Esophagus squamous epithelium (tissue), 5 donors: Measurements from ENCODE around the gene MAG. TPM values are rescaled to one million over a fixed set of nuclear protein-coding genes. Genes with fewer than 3 reads are reported as not detected.

Experiments
- DNase-seq: peaks from one replicate; lab custom pipeline; 2025; lab: John Stamatoyannopoulos, UW
- H3K27ac ChIP-seq, 4 donors: fragments of 200-600 bp; sonication (generic); one replicate each; pipeline ENCODE4 v1.5.1; 2016 to 2019; ENCODE audit warnings: mild to moderate bottlenecking in 1 of 4
- H3K27me3 ChIP-seq, 4 donors: fragments of 200-600 bp; sonication (generic); 1 replicate in 3 of 4; 2 replicates in 1 of 4; pipeline versions ENCODE4 v1.5.1 to v1.6.0; 2017 to 2021; ENCODE audit warnings: antibody characterized with exemption in 1 of 4
- H3K36me3 ChIP-seq, 3 donors: fragments of 200-600 bp; sonication (generic); one replicate each; pipeline ENCODE4 v1.5.1; 2016 to 2019
- H3K4me1 ChIP-seq, 3 donors: fragments of 200-600 bp; sonication (generic); one replicate each; pipeline ENCODE4 v1.5.1; 2017 to 2019
- H3K4me3 ChIP-seq, 4 donors: fragments of 200-600 bp; sonication (generic); 1 replicate in 3 of 4; 2 replicates in 1 of 4; pipeline ENCODE4 v1.5.1; 2016 to 2019; ENCODE audit warnings: mild to moderate bottlenecking in 2 of 4, moderate library complexity in 1 of 4
- H3K9me3 ChIP-seq, 3 donors: fragments of 200-600 bp; sonication (generic); one replicate each; pipeline ENCODE4 v1.5.1; 2016 to 2019
- CTCF ChIP-seq, 6 experiments: fragments of 450-650 bp in 4 of 6; fragments of 200-600 bp in 2 of 6; sonication (generic) in 2 of 6; IDR thresholded peaks; one replicate each; pipeline ENCODE4 v1.5.1; 2016 to 2019; ENCODE audit warnings: antibody characterized with exemption in 6 of 6, mild to moderate bottlenecking in 4 of 6, moderate library complexity in 4 of 6
- POLR2A ChIP-seq, 4 donors: fragments of 450-650 bp; IDR thresholded peaks; one replicate each; pipeline ENCODE4 v1.6.1; 2017; ENCODE audit warnings: antibody characterized with exemption in 4 of 4, mild to moderate bottlenecking in 4 of 4, moderate library complexity in 3 of 4
- WGBS, 2 donors: methylation state at CpG; one replicate each; pipeline ENCODE4 v1.1.5; 2018; 5-methylcytosine and 5-hydroxymethylcytosine counted together
- intact Hi-C: fragments of 100-400 bp; cut with DNase I; formaldehyde crosslinking; loops from one replicate; pipeline ENCODE4 v1.15.0; 2022
- total RNA-seq, 4 donors: library from RNA; depleted of rRNA; stranded (reverse); fragments of >200 nt; gene quantifications; one replicate each; pipeline ENCODE4 v1.1.0, GENCODE V29; 2016
- donor health status: DM: yes; HTN: yes; CAD: no.

MAG gene
- total RNA-seq, 4 donors from 2014 or later, result 2.3 TPM; not detected in 3

GRCh38 chr19:35313587-35313986, 21.6 kb downstream of the MAG start:
- 44 to 46% methylated on average over 6 of the region's 7 CpGs for WGBS, 2 donors
- H3K9me3 ChIP-seq, result no peaks in the 10 kb centered on the region
- no peak overlapping the region for H3K4me3 ChIP-seq
- H3K27me3 ChIP-seq, result peaks cover 0 to 41% (median 0%) of the 10 kb centered on the region in 4 donors
- H3K36me3 ChIP-seq, result no peaks in the 10 kb centered on the region
- no peak for TF ChIP-seq POLR2A (IDR thresholded peaks at IDR 0.05)
- no peak for TF ChIP-seq CTCF (IDR thresholded peaks at IDR 0.05)
- DNase-seq, result no peak
- H3K27ac ChIP-seq, result no peak overlapping the region
- intact Hi-C loops, result no loop called here
- peaks cover 0 to 3% (median 0%) of the 10 kb centered on the region in 3 donors for H3K4me1 ChIP-seq

- DNase-seq, result no peak
- Histone ChIP-seq H3K4me3 (no peak overlapping the region), H3K27ac (no peak overlapping the region), H3K4me1 (peaks cover 0 to 7% (median 0%) of the 10 kb centered on the region in 3 donors), H3K27me3 (peaks cover 0 to 41% (median 0%) of the 10 kb centered on the region in 4 donors), H3K36me3 (no peaks in the 10 kb centered on the region), H3K9me3 (no peaks in the 10 kb centered on the region)
- WGBS, 2 donors, result 66 to 90% methylated on average over 5 to 7 of the region's 8 CpGs
- intact Hi-C loops, result no loop called here
- TF ChIP-seq POLR2A (IDR thresholded peaks at IDR 0.05) (no peak), CTCF (IDR thresholded peaks at IDR 0.05) (no peak)
Observed at GRCh38 chr19:35314031-35314430, 22.1 kb downstream of the MAG start.

GRCh38 chr19:35314858-35315470, 23.0 kb downstream of the MAG start:
- H3K4me3 ChIP-seq, result no peak overlapping the region
- H3K27ac ChIP-seq, result no peak overlapping the region
- intact Hi-C loops, result no loop called here
- no peaks in the 10 kb centered on the region for H3K9me3 ChIP-seq
- H3K4me1 ChIP-seq, result peaks cover 0 to 14% (median 5%) of the 10 kb centered on the region in 3 donors
- peaks cover 0 to 34% (median 0%) of the 10 kb centered on the region in 4 donors for H3K27me3 ChIP-seq
- no peak for TF ChIP-seq CTCF (IDR thresholded peaks at IDR 0.05)
- TF ChIP-seq POLR2A (IDR thresholded peaks at IDR 0.05), result no peak
- H3K36me3 ChIP-seq, result no peaks in the 10 kb centered on the region
- WGBS, 2 donors, result 63 to 66% methylated on average over 8 of the region's 10 CpGs
- DNase-seq, result no peak

GRCh38 chr19:35315883-35316282, 23.9 kb downstream of the MAG start:
- peaks cover 0 to 34% (median 0%) of the 10 kb centered on the region in 4 donors for H3K27me3 ChIP-seq
- H3K4me1 ChIP-seq, result peaks cover 2 to 22% (median 5%) of the 10 kb centered on the region in 3 donors
- H3K9me3 ChIP-seq, result no peaks in the 10 kb centered on the region
- no peaks in the 10 kb centered on the region for H3K36me3 ChIP-seq
- 64 to 80% methylated on average over 5 to 6 of the region's 9 CpGs for WGBS, 2 donors
- H3K4me3 ChIP-seq, result no peak overlapping the region
- TF ChIP-seq CTCF (IDR thresholded peaks at IDR 0.05) (no peak), POLR2A (IDR thresholded peaks at IDR 0.05) (no peak)
- H3K27ac ChIP-seq, result no peak overlapping the region
- no peak for DNase-seq
- intact Hi-C loops, result no loop called here

GRCh38 chr19:35316560-35316959, 24.6 kb downstream of the MAG start:
- no peak for DNase-seq
- Histone ChIP-seq H3K4me1 (peaks cover 2 to 22% (median 5%) of the 10 kb centered on the region in 3 donors), H3K27me3 (peaks cover 0 to 36% (median 0%) of the 10 kb centered on the region in 4 donors), H3K27ac (no peak overlapping the region), H3K36me3 (no peaks in the 10 kb centered on the region), H3K9me3 (no peaks in the 10 kb centered on the region), H3K4me3 (no peak overlapping the region)
- no peak for TF ChIP-seq CTCF (IDR thresholded peaks at IDR 0.05)
- TF ChIP-seq POLR2A (IDR thresholded peaks at IDR 0.05), result no peak
- intact Hi-C loops, result no loop called here
- 66 to 81% methylated on average over 9 of the region's 9 CpGs for WGBS, 2 donors
